ENCODE data around the gene ERCC6L2. TPM values are rescaled to one million over a fixed set of nuclear protein-coding genes. Genes with fewer than 3 reads are reported as not detected.

ERCC6L2 gene, protein sequence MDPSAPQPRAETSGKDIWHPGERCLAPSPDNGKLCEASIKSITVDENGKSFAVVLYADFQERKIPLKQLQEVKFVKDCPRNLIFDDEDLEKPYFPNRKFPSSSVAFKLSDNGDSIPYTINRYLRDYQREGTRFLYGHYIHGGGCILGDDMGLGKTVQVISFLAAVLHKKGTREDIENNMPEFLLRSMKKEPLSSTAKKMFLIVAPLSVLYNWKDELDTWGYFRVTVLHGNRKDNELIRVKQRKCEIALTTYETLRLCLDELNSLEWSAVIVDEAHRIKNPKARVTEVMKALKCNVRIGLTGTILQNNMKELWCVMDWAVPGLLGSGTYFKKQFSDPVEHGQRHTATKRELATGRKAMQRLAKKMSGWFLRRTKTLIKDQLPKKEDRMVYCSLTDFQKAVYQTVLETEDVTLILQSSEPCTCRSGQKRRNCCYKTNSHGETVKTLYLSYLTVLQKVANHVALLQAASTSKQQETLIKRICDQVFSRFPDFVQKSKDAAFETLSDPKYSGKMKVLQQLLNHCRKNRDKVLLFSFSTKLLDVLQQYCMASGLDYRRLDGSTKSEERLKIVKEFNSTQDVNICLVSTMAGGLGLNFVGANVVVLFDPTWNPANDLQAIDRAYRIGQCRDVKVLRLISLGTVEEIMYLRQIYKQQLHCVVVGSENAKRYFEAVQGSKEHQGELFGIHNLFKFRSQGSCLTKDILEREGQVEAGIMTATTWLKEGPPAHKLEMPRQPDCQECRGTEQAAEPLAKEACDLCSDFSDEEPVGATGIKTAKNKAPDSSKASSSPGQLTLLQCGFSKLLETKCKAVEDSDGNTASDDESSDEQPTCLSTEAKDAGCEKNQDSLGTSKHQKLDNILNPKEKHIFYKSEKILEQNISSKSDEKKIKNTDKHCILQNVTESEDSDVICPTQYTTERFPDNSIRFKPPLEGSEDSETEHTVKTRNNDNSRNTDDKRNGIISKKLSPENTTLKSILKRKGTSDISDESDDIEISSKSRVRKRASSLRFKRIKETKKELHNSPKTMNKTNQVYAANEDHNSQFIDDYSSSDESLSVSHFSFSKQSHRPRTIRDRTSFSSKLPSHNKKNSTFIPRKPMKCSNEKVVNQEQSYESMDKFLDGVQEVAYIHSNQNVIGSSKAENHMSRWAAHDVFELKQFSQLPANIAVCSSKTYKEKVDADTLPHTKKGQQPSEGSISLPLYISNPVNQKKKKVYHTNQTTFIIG (N-terminal part only)
- 43.2 and 52.3 TPM in 2 replicates for total RNA-seq

DNA sequence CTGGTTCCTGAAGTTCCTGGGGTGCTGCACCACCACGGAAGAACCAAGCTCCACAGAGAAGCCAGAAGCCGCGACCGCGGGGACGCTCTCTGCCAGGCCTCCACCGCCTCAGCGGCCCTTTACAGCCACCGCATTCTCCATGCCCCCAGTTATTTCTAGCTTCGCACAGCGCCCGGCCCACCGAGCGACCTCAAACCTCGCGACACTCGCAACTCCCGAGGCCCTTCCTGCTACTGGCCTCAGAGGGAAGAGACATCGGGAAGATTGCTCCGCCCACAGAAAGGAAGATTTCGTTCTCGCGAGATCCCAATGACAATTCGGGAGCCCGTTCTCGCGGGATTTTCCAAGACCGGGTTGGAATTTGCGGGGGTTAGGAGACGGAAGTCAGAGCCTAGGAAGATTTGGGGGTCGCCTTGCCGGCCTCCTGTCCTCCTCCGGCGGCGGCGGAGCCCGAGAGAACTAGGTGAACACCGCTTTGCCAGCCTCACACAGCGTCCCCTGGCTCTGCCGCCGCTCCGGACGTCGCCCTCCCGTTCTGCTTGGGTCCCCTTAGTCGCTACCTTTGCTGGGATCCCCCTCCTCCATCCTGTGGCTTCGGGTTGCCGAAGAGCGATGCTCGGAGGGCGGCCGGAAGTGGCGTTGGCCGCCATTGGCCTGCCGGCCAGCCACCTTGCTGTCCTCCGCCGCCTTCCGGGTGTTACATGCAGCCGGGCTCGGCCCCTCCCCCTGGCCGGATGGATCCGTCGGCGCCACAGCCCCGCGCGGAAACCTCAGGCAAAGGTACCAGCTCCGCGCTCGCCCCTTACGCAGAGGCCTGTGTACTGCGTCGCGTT lies at the start of gene ERCC6L2:
TSS of gene ERCC6L2 (plus strand) at position 387 of the 833 bp plus-strand sequence. CDS start at position 735, 348 bp downstream.
- no peak within 1 kb of the TSS for H3K4me3 Mint-ChIP-seq
- H3K27ac Mint-ChIP-seq, result no peak within 1 kb of the TSS
- H3K27me3 Mint-ChIP-seq, result no peaks in the 10 kb centered on the region
- peaks cover 2% of the 10 kb centered on the region for H3K9me3 Mint-ChIP-seq
- peaks cover 48% of the 10 kb centered on the region for H3K36me3 Mint-ChIP-seq (ENCODE audit: low read depth)
- intact Hi-C loops (cut with micrococcal nuclease), result loop anchor here (1.0 to 10.0 kb wide), 11 partner anchors 17 to 1708 kb away; partner anchors contain the start of genes AOPEP, FANCC, PRXL2C and ZNF169
- peaks cover 20% of the 10 kb centered on the region for H3K4me1 Mint-ChIP-seq
- CTCF ChIA-PET, result no interaction called here
- TF ChIP-seq, protein P1, sequence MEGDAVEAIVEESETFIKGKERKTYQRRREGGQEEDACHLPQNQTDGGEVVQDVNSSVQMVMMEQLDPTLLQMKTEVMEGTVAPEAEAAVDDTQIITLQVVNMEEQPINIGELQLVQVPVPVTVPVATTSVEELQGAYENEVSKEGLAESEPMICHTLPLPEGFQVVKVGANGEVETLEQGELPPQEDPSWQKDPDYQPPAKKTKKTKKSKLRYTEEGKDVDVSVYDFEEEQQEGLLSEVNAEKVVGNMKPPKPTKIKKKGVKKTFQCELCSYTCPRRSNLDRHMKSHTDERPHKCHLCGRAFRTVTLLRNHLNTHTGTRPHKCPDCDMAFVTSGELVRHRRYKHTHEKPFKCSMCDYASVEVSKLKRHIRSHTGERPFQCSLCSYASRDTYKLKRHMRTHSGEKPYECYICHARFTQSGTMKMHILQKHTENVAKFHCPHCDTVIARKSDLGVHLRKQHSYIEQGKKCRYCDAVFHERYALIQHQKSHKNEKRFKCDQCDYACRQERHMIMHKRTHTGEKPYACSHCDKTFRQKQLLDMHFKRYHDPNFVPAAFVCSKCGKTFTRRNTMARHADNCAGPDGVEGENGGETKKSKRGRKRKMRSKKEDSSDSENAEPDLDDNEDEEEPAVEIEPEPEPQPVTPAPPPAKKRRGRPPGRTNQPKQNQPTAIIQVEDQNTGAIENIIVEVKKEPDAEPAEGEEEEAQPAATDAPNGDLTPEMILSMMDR (IDR thresholded peaks at IDR 0.05), result no peak
- ATAC-seq (ENCODE audit: low read depth), result peak; percentile 88
- DNase-seq, result peak; percentile 89
- POLR2A ChIA-PET, result interaction anchor here (0.6 to 4.1 kb wide), 24 partner anchors 9 to 1758 kb away, joined by 3 to 30 read pairs (median 4); partner anchors contain the start of genes FBP1, NCBP1 and TSTD2

DNA sequence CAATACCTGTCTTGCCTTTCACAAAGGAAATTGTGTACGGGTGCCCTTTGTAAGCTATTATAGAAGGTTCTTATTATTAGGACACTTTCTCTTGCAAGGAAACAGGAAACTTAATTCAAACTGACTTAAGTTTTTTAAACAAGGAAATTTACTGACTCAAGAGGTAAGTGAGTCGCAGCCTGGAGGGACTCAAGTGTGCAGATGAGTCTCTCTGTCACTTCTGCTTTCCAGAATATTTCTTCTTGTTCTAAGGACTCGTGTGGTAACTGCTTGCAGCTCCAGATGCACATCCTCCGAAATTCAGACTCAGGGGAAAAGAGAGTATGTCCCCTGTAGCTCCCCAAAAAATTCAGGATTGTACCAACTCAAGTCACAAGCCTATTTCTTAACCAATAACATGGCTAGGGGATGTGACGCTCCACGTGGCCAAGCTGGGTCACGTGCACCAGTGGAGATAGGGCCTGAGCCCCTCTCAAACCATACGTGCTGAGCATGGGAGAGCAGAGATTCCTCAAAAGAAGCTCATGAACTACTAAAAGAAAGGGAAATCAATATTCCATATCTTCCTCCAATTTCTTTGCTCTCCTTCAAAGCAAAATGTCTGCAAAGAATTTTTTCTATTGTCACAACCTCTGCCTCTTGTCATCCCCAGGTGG lies 49.2 kb upstream of the ERCC6L2 start:
- Mint-ChIP-seq H3K27me3 (no peaks in the 10 kb centered on the region), H3K36me3 (ENCODE audit: low read depth) (no peaks in the 10 kb centered on the region), H3K9me3 (no peaks in the 10 kb centered on the region), H3K4me3 (no peak overlapping the region), H3K27ac (no peak overlapping the region), H3K4me1 (peaks cover 15% of the 10 kb centered on the region)
- intact Hi-C loops (cut with micrococcal nuclease), result no loop called here
- CTCF ChIA-PET, result no interaction called here
- TF ChIP-seq, protein P1 (IDR thresholded peaks at IDR 0.05), result no peak
- ATAC-seq (ENCODE audit: low read depth), result no peak
- DNase-seq, result no peak
- POLR2A ChIA-PET, result no interaction called here

DNA sequence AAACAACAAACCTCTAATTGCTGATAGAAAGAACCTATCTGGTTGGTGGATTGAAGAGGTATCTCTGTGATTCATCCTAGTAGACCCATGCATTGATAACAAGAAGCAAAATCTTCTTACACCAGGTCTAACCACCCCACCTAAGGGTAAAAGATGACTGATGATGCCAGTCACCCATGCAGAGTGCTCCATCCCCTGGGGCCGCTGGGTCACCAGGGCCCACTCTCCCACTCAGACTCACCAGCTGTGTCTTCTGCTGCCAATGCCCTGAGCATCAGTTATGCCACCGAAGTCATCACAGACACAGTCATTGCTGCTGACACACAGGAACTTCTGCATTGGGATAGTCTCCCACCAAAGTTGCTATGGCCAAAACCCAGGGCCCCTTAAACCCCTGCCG lies 44.7 kb upstream of the ERCC6L2 start:
- no peaks in the 10 kb centered on the region for H3K4me1 Mint-ChIP-seq
- H3K9me3 Mint-ChIP-seq, result no peaks in the 10 kb centered on the region
- no peaks in the 10 kb centered on the region for H3K36me3 Mint-ChIP-seq (ENCODE audit: low read depth)
- POLR2A ChIA-PET, result no interaction called here
- intact Hi-C loops (cut with micrococcal nuclease), result no loop called here
- DNase-seq, result no peak
- ATAC-seq (ENCODE audit: low read depth), result peak; percentile 47
- CTCF ChIA-PET, result no interaction called here
- TF ChIP-seq, protein P1 (IDR thresholded peaks at IDR 0.05), result no peak
- no peaks in the 10 kb centered on the region for H3K27me3 Mint-ChIP-seq
- H3K4me3 Mint-ChIP-seq, result no peak overlapping the region
- no peak overlapping the region for H3K27ac Mint-ChIP-seq

DNA sequence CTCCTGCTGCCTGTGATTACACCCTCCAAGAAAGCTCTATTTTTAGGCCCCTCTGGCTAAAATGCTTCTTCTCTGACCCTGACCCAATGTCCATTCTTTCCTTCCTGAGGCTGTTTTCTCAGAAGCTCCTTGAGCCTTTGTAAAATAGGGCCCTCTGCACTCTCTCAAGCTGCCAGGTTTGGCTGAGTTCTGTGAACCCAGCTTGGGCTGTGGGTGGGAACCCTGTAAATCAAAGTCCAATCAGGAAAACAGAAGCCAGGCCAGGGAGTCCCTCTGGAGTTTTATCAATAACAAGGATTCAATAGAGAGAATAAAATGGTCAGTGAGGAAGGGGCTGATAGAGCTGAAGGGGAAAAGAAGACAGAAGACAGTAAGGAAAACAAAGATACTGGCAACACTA lies 43.7 kb upstream of the ERCC6L2 start:
- CTCF ChIA-PET, result no interaction called here
- Mint-ChIP-seq H3K4me3 (no peak overlapping the region), H3K36me3 (ENCODE audit: low read depth) (no peaks in the 10 kb centered on the region), H3K4me1 (no peaks in the 10 kb centered on the region), H3K27me3 (no peaks in the 10 kb centered on the region), H3K9me3 (no peaks in the 10 kb centered on the region), H3K27ac (no peak overlapping the region)
- TF ChIP-seq, protein P1 (IDR thresholded peaks at IDR 0.05), result no peak
- DNase-seq (no peak), ATAC-seq (ENCODE audit: low read depth) (no peak)
- intact Hi-C loops (cut with micrococcal nuclease), result no loop called here
- POLR2A ChIA-PET, result no interaction called here

All from activated B cell treated with CpG ODN at 0.5 μM for 24 hours (primary cell).